ENCODE results near the gene GATAD1. TPM values are rescaled to one million over a fixed set of nuclear protein-coding genes. Genes with fewer than 3 reads are reported as not detected.

GATAD1 gene
- total and polyA plus RNA-seq, 10 of the 15 experiments (the other 5 are each of a cell fraction or from before 2014, with no cell fraction given), result 5.5 to 45.2 (median 14.2) TPM

DNA sequence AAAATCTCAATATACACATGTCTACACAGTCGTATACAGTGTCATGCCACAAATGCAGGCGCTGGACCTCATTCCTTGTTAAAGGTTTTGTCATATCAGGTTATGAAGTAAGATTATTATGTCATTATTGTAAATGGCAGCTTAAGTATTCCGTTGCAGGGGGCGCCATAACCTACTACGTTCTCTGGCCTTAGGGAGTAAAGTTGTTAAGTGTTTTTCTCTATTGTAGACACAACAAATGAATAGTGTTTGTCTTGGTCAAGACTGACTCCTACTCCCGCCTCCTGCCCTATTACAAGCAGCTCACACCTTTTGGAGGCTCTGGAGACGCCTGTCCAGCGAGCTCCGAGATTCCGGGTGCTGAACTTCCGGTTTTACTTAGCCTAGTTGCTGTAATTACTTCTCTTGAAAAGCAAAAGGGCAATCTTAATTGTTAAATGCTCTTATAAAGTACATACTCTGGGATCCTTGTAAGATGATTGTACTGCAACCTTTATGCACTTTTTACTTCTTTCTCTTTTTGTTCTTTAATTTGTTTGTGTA lies 994 bp downstream of the GATAD1 start (continued):
- TF ChIP-seq, protein P1, sequence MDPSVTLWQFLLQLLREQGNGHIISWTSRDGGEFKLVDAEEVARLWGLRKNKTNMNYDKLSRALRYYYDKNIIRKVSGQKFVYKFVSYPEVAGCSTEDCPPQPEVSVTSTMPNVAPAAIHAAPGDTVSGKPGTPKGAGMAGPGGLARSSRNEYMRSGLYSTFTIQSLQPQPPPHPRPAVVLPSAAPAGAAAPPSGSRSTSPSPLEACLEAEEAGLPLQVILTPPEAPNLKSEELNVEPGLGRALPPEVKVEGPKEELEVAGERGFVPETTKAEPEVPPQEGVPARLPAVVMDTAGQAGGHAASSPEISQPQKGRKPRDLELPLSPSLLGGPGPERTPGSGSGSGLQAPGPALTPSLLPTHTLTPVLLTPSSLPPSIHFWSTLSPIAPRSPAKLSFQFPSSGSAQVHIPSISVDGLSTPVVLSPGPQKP (IDR thresholded peaks at IDR 0.05; ENCODE audit: low read depth, low read length), result peak; percentile 71; the same call in 1 of the 2 replicates
- TF ChIP-seq NR2C1 (IDR thresholded peaks at IDR 0.05) (no peak), EED (IDR thresholded peaks at IDR 0.05; ENCODE audit: low read depth) (no peak), IKZF2 (IDR thresholded peaks at IDR 0.05) (no peak), SIN3A (IDR thresholded peaks at IDR 0.05; ENCODE audit: low read depth, low read length) (0 out of 2 replicates have a peak, but pooled peaks have one; percentile 23), ATF7 (IDR thresholded peaks at IDR 0.05; ENCODE audit: low read depth) (peak; percentile 93), MYC (IDR thresholded peaks at IDR 0.05; ENCODE audit: insufficient read depth, insufficient read length, insufficient replicate concordance, low read length, severe bottlenecking) (no peak), NBN (IDR thresholded peaks at IDR 0.05) (peak; percentile 35; the same call in 1 of the 2 replicates), NRF1 (conservative IDR thresholded peaks at IDR 0.05; ENCODE audit: low read depth, low read length) (no peak), CREM (IDR thresholded peaks at IDR 0.05; ENCODE audit: low read depth) (peak; percentile 77), KLF5 (IDR thresholded peaks at IDR 0.05; ENCODE audit: partially characterized antibody) (no peak), YY1 (IDR thresholded peaks at IDR 0.05; ENCODE audit: low read depth, low read length) (peak; percentile 24; the same call in 1 of the 2 replicates)
- TF ChIP-seq, protein P2, sequence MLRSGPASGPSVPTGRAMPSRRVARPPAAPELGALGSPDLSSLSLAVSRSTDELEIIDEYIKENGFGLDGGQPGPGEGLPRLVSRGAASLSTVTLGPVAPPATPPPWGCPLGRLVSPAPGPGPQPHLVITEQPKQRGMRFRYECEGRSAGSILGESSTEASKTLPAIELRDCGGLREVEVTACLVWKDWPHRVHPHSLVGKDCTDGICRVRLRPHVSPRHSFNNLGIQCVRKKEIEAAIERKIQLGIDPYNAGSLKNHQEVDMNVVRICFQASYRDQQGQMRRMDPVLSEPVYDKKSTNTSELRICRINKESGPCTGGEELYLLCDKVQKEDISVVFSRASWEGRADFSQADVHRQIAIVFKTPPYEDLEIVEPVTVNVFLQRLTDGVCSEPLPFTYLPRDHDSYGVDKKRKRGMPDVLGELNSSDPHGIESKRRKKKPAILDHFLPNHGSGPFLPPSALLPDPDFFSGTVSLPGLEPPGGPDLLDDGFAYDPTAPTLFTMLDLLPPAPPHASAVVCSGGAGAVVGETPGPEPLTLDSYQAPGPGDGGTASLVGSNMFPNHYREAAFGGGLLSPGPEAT (IDR thresholded peaks at IDR 0.05; ENCODE audit: low read depth), result 0 out of 2 replicates have a peak, but pooled peaks have one; percentile 52
- TF ChIP-seq, protein P3, sequence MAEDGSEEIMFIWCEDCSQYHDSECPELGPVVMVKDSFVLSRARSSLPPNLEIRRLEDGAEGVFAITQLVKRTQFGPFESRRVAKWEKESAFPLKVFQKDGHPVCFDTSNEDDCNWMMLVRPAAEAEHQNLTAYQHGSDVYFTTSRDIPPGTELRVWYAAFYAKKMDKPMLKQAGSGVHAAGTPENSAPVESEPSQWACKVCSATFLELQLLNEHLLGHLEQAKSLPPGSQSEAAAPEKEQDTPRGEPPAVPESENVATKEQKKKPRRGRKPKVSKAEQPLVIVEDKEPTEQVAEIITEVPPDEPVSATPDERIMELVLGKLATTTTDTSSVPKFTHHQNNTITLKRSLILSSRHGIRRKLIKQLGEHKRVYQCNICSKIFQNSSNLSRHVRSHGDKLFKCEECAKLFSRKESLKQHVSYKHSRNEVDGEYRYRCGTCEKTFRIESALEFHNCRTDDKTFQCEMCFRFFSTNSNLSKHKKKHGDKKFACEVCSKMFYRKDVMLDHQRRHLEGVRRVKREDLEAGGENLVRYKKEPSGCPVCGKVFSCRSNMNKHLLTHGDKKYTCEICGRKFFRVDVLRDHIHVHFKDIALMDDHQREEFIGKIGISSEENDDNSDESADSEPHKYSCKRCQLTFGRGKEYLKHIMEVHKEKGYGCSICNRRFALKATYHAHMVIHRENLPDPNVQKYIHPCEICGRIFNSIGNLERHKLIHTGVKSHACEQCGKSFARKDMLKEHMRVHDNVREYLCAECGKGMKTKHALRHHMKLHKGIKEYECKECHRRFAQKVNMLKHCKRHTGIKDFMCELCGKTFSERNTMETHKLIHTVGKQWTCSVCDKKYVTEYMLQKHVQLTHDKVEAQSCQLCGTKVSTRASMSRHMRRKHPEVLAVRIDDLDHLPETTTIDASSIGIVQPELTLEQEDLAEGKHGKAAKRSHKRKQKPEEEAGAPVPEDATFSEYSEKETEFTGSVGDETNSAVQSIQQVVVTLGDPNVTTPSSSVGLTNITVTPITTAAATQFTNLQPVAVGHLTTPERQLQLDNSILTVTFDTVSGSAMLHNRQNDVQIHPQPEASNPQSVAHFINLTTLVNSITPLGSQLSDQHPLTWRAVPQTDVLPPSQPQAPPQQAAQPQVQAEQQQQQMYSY (CRISPR knock-in tag; IDR thresholded peaks at IDR 0.05), result no peak
- TF ChIP-seq, protein P4, sequence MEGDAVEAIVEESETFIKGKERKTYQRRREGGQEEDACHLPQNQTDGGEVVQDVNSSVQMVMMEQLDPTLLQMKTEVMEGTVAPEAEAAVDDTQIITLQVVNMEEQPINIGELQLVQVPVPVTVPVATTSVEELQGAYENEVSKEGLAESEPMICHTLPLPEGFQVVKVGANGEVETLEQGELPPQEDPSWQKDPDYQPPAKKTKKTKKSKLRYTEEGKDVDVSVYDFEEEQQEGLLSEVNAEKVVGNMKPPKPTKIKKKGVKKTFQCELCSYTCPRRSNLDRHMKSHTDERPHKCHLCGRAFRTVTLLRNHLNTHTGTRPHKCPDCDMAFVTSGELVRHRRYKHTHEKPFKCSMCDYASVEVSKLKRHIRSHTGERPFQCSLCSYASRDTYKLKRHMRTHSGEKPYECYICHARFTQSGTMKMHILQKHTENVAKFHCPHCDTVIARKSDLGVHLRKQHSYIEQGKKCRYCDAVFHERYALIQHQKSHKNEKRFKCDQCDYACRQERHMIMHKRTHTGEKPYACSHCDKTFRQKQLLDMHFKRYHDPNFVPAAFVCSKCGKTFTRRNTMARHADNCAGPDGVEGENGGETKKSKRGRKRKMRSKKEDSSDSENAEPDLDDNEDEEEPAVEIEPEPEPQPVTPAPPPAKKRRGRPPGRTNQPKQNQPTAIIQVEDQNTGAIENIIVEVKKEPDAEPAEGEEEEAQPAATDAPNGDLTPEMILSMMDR (IDR thresholded peaks at IDR 0.05 in 2 of 3, conservative IDR thresholded peaks at IDR 0.05 in 1 of 3; ENCODE audit: control insufficient read depth in 2 of 3, extremely low read depth in 1 of 3, insufficient read depth in 1 of 3, low read depth in 3 of 3, low read length in 3 of 3), result peak; percentile 37 to 55 (median 45)
- TF ChIP-seq, protein P5, sequence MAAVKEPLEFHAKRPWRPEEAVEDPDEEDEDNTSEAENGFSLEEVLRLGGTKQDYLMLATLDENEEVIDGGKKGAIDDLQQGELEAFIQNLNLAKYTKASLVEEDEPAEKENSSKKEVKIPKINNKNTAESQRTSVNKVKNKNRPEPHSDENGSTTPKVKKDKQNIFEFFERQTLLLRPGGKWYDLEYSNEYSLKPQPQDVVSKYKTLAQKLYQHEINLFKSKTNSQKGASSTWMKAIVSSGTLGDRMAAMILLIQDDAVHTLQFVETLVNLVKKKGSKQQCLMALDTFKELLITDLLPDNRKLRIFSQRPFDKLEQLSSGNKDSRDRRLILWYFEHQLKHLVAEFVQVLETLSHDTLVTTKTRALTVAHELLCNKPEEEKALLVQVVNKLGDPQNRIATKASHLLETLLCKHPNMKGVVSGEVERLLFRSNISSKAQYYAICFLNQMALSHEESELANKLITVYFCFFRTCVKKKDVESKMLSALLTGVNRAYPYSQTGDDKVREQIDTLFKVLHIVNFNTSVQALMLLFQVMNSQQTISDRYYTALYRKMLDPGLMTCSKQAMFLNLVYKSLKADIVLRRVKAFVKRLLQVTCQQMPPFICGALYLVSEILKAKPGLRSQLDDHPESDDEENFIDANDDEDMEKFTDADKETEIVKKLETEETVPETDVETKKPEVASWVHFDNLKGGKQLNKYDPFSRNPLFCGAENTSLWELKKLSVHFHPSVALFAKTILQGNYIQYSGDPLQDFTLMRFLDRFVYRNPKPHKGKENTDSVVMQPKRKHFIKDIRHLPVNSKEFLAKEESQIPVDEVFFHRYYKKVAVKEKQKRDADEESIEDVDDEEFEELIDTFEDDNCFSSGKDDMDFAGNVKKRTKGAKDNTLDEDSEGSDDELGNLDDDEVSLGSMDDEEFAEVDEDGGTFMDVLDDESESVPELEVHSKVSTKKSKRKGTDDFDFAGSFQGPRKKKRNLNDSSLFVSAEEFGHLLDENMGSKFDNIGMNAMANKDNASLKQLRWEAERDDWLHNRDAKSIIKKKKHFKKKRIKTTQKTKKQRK (IDR thresholded peaks at IDR 0.05; ENCODE audit: low read depth, low read length), result no peak

Measured in GM12878 (cell line).